NCI-H774 (cell line): ENCODE results near the gene NEO1.
A peak's percentile ranks its signal among the peaks of the same experiment; 100 is the strongest.

Experiments used
- DNase-seq: peaks from one replicate; lab custom pipeline; 2025; lab: John Stamatoyannopoulos, UW

NEO1 gene

DNA sequence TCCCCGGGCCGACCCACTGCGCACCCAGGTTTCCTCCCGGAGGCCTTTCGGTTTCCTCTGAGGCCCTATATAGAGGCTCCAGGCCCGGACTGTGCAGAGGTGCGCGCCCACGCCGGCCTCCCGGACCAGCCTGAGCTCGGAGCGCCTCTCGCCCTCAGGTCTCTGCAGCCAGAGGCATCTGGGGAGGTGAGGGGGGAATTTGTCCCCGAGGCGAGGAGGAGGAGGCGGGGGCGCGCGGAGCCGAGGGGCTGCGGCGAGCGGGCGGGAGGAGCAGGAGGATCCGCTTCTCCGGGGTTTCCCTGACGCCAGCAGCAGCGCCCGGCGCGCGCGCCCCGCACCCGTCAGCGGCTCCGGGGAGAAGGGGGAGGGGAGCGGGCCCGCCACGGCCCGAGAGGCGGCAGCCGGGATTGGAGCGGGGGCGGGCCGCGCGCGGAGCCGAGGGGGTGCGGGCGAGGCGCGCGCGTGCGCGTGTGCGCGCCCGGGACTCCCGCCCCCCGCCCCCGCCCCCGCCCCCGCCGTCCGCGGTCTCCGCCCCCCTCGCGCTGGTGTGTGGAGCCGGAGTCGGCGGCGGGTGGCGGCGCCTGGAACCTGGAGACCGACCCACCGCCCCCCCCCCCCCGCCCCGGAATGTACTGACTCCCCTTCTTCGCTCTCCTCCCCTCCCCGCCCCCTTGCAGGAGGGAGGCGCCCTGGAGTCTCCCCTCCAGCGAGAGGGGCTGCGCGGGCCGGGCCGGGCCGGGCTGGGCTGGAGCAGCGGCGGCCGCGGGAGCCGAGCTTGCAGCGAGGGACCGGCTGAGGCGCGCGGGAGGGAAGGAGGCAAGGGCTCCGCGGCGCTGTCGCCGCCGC, at the start of gene NEO1:
NEO1 (plus strand) TSS at position 657 of the 846 bp plus-strand sequence. CDS start 213 bp downstream, outside the sequence.
- DNase-seq: peak; percentile 87

- no peak for DNase-seq
Observed at GRCh38 chr15:73004462-73004861, 47.8 kb upstream of the NEO1 start.

DNA sequence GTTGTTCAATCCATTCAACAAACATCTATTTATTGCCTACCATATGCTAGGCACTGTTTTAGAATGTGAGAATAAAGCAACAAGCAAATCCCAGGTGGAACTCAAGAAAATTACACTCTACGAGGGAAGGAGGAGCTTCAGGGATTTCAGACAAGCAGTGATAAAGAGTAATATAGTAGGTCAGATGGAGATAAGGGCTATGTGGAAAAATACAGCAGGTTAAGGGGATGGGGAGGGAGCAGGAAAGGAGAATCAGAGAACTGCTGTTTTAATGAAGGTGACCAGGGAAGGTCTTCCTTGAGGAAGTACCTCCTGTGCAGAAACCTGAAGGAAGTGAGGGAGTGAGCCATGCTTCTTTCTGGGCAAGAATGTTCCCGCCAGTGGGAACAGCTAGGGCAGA, 47.2 kb upstream of the NEO1 start:
- no peak for DNase-seq

GRCh38 chr15:73005446-73005845, 46.8 kb upstream of the NEO1 start:
- DNase-seq: no peak

DNA sequence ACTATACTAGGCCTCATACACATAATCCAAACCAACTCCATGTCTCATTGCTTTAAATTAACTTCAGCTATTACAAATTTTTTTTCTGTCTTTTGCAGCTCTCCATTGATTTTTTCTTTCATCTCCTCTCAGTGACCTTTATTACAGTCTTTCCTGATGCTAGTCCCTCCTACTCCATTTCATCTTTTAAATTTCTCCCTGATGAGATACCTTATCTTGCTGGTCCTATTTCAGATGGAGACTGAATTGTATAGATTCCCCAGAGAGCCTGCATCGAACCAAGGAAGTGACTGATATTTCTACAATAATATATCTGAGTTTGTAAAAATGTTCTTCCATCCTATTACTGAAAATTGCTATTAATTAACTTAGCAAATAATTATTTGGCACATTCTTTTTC, 45.7 kb upstream of the NEO1 start:
- no peak for DNase-seq

GRCh38 chr15:73009066-73010056, 42.9 kb upstream of the NEO1 start:
- DNase-seq: no peak

GRCh38 chr15:73010154-73011152, 41.8 kb upstream of the NEO1 start:
- no peak for DNase-seq

DNA sequence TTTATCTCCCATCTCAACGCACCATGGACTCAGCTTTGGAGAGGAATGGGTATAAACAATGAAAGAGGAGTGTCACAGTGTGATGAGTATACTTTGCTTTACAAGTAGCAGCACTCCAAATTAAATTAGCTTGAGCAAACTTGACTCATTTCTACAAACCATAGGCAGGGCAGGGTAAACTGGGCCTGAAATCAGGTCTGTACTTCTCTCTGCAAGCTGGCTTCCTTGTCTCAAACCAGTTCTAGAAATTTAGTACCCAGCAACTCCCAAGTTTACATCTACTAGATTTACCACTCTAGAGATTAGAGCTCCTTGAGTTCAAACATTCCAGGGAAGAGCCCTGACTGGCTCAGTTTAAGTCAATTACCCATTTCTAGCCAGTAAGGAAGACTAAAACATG, 37.4 kb upstream of the NEO1 start:
- DNase-seq: no peak

DNA sequence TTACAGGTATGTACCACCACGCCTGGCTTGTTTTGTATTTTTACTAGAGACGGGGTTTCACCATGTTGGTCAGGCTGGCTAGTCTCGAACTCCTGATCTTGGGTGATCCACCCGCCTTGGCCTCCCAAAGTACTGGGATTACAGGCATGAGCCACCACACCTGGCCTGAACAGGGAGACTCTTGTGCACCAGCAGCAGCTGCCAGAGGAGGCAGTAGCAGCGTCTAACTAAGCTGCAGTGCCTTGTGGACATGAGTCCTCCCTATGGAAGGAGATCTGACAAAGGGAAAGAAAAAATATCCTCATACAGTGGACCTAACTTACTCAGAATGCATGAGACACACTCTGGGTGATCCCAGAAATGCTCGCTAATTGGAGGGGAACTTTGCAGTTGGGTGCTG, 36.8 kb upstream of the NEO1 start:
- DNase-seq: no peak

DNA sequence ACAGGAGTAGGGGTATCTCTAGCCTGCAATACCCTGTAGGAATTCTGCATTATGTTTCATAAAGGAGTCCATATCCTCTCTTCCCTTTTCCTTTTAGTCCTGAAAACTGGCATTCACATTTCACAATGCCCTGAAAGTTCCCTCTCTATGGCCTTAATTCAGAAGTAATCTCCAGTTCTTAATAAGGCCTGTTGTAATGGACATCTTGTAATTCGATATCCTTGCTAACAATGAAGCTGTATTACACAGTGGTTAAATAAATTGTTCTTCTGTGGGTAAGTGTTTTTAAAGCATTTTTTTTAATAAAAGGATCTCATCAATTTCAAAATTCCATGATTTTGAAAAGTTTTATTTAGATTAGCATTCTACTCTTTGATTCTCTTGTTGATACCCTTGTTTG, 34.3 kb upstream of the NEO1 start:
- no peak for DNase-seq

- no peak for DNase-seq
Observed at GRCh38 chr15:73019154-73019553, 33.1 kb upstream of the NEO1 start.

DNA sequence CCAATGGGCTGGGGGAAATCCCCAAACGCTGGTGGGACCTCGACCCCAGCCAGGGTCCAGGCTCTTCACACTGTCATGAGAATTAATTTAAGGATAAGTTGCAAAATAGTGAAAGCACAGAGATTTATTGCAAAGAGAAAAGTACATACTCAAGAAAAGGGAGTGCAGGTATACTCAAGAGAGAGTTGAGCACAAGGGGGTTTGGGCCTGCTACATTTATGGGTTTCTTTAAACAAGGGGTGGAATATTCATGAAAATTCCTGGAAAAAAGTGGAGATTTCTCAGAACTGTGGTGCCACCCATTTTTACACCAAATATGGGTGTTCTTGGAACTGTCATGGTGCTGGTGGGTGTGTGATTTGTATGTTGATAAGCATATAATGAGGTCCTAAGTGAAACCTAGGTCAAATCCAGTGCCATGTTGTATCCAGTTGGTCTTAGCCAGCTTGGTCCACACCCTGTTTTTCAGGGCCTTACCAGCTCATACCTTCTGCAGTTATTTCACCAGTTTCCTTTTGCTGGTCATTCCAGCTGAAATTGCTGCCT, 32.6 kb upstream of the NEO1 start:
- DNase-seq: no peak

DNA sequence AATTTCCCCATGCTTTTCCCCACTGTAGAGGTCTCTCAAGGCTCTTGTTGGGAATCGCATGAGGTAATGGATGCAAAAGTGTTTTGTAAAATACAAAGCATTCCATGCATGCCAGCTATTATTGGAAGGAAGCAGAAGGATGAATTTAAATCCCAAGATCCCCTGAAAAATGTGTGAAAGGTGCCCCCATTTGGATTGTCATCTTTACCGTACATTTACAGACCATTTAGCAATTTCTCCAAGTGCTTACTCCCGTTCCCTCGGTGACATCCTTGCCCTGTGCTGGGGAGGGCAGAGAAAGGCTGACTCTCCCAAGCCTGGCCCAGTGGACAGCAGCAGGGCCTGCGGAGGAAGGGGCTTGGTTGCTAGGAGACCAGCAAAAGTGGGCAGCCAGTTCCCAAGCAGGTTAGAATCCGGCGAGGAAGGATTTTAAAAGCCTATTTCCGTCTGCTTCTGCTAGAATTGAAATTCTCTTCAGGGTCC, 31.1 kb upstream of the NEO1 start:
- no peak for DNase-seq

DNA sequence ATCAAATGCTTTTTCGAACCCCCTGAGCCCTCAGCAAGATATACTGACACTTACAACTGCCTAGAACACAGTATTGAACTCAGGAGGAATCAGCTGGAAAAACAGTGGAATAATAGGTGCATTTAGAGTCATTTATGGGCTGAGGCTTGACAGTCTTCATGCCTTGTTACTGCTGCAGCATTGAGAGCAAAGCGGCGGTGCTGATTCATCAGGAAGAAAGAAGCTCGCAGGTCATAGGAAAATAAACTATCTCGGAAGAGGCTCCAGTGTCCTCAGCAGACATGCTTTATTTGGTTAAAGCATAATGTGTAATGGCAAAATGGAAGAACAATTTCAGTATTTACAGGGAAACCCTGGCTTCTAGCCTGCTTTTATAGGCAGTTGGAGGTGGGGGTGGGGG, 30.1 kb upstream of the NEO1 start:
- DNase-seq: no peak

DNA sequence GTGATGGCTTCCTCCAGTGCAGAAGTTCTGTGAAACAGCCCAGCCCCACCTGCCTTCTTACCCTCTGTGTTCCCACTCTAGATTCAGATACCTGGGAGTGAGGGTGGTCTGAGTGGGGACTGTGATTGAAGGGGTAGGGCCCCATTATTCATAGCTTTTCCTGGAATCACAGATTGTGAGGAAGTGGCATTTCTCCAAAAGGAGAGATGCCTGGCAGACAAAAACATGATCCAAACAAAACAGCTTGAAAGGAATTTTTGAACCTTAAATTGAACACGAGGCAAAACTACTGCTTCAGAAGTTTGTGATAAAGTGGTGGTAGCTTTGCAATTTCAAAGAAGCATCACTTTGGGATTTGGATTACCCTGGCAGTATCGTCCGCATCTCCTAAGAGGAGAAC, 29.2 kb upstream of the NEO1 start:
- no peak for DNase-seq

DNA sequence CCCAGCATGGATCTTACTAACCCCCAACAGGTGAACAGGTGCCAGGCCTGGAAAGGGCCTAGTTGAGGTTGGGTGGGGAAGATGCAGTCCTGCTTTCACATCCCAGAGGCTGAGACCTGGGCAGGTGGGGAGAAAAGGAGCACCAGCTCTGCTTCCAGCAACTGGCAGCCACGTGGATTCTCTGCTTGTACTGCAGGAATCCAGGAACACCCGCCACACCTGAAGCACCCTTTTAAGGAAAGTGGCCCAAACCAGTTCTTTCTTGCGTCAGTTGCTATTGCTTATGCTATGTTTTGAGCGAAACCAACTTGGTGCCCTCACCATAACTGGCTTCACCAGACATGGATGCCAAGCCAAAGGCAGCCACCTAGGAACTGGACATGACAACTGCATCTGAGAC, 28.1 kb upstream of the NEO1 start:
- DNase-seq: no peak

DNA sequence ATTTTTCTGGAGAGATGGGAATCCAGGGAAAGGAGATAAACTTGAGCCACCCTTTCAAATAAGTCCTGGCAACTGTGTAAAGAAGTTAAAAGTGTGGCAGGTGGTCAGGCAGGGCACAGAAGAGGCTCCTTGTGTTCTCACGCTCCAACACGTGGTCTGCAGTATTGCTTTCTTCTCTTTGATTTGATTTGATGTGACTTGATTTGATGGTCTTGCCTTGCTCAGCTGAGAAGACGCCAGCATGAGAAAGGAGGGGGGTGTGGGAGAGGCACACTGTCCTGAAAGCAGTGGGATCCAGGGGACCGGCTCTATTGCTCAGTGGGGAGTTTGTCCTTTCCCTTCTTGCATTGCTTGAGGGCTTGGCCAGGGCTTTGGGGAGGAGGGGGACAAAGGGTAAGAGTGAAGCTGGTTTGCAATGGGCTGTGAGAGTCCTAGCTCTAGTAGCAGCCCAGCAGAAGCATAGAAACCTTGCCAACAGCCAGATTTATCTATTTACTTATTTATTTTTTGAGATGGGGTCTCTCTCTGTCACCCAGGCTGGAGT, 25.7 kb upstream of the NEO1 start:
- no peak for DNase-seq

DNA sequence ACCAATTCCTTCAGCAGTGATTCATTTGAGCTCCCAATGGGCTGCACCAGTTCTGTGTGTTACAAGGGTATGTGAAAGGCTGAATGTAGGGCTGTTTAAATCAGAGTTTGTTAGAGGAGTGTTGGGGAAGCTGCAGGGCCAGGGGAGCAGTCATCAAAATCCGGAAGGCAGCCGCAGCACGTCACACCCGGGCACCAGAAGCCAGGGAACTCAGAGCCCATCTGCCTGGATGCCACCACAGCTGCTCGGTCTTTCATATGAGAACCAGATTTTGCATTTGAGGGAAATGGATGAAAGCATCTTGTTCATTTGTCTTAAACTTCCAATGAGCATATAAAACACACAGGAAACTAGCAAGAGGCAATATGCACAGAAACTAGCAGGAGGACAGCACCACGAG, 24.2 kb upstream of the NEO1 start:
- no peak for DNase-seq

GRCh38 chr15:73028831-73029451, 23.3 kb upstream of the NEO1 start:
- DNase-seq: no peak

GRCh38 chr15:73030122-73030679, 22.1 kb upstream of the NEO1 start:
- no peak for DNase-seq
